Measurements from ENCODE around the gene FTL. TPM values are rescaled to one million over a fixed set of nuclear protein-coding genes. Genes with fewer than 3 reads are reported as not detected.
A peak's percentile ranks its signal among the peaks of the same experiment; 100 is the strongest.

FTL gene
- total RNA-seq, 4 donors from 2014 or later, result 2,478 to 4,094 (median 2,824) TPM

DNA sequence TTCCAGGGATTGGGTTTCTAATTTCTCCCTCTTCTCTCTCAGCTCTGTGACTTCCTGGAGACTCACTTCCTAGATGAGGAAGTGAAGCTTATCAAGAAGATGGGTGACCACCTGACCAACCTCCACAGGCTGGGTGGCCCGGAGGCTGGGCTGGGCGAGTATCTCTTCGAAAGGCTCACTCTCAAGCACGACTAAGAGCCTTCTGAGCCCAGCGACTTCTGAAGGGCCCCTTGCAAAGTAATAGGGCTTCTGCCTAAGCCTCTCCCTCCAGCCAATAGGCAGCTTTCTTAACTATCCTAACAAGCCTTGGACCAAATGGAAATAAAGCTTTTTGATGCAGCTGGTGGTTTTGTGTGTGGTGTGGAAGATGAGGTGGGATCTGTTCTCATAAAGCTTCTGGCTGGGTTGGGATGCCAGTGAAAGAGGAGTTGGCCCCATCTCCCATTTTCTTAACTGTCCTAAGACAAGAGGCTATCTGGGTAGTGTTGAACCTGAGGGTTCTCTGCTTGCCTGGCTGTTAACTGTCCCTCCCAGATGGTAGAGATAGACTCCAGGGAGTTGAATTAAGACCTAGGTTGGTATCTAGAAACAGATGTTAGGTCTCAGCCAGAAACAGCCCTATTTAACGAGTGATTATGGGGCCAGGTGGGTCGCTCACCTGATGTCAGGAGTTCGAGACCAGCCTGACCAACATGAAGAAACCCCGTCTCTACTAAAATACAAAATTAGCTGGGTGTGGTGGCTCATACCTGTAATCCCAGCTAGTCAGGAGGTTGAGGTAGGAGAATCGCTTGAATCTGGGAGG, 1.6 kb downstream of the FTL start:
- H3K9me3 ChIP-seq, result no peaks in the 10 kb centered on the region
- peaks cover 0 to 69% (median 31%) of the 10 kb centered on the region in 3 donors for H3K4me1 ChIP-seq
- no peaks in the 10 kb centered on the region for H3K27me3 ChIP-seq
- 85 to 100% methylated on average over 1 to 6 of the region's 10 CpGs for WGBS, 2 donors (ENCODE audit: low coverage in 1 of 2)
- H3K36me3 ChIP-seq, result peaks cover 0 to 52% of the 10 kb centered on the region in 2 donors
- TF ChIP-seq POLR2A (IDR thresholded peaks at IDR 0.05) (no peak), EP300 (IDR thresholded peaks at IDR 0.05) (no peak), POLR2AphosphoS5 (IDR thresholded peaks at IDR 0.05) (no peak)
- TF ChIP-seq, protein P1, sequence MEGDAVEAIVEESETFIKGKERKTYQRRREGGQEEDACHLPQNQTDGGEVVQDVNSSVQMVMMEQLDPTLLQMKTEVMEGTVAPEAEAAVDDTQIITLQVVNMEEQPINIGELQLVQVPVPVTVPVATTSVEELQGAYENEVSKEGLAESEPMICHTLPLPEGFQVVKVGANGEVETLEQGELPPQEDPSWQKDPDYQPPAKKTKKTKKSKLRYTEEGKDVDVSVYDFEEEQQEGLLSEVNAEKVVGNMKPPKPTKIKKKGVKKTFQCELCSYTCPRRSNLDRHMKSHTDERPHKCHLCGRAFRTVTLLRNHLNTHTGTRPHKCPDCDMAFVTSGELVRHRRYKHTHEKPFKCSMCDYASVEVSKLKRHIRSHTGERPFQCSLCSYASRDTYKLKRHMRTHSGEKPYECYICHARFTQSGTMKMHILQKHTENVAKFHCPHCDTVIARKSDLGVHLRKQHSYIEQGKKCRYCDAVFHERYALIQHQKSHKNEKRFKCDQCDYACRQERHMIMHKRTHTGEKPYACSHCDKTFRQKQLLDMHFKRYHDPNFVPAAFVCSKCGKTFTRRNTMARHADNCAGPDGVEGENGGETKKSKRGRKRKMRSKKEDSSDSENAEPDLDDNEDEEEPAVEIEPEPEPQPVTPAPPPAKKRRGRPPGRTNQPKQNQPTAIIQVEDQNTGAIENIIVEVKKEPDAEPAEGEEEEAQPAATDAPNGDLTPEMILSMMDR (IDR thresholded peaks at IDR 0.05), result no peak
- ATAC-seq, result no peak
- H3K4me3 ChIP-seq, result peak overlapping the region; percentile 50 to 88
- peak overlapping the region; percentile 75 to 95 (median 93) for H3K27ac ChIP-seq

GRCh38 chr19:48967346-48968178, 2.5 kb downstream of the FTL start:
- H3K27me3 ChIP-seq, result no peaks in the 10 kb centered on the region
- WGBS, 2 donors (ENCODE audit: low coverage in 1 of 2), result 72 to 85% methylated on average over 6 to 12 of the region's 14 CpGs
- H3K36me3 ChIP-seq, result peaks cover 0 to 61% of the 10 kb centered on the region in 2 donors
- peaks cover 0 to 62% (median 31%) of the 10 kb centered on the region in 3 donors for H3K4me1 ChIP-seq
- no peaks in the 10 kb centered on the region for H3K9me3 ChIP-seq
- TF ChIP-seq POLR2AphosphoS5 (IDR thresholded peaks at IDR 0.05), result peak; percentile 26
- no peak for TF ChIP-seq EP300 (IDR thresholded peaks at IDR 0.05)
- TF ChIP-seq POLR2A (IDR thresholded peaks at IDR 0.05), result peak in 1 of 2 donors; percentile 17
- TF ChIP-seq, protein P1 (IDR thresholded peaks at IDR 0.05), result no peak
- peak overlapping the region in 1 of 2 donors; percentile 88 for H3K4me3 ChIP-seq
- H3K27ac ChIP-seq, result peak overlapping the region in 3 of 4 donors; percentile 93 to 95 (median 93)
- ATAC-seq, result no peak

GRCh38 chr19:48968179-48968661, 3.1 kb downstream of the FTL start:
- Histone ChIP-seq H3K4me3 (no peak overlapping the region), H3K27ac (peak overlapping the region in 3 of 4 donors; percentile 93 to 95 (median 93))

GRCh38 chr19:48968813-48969218, 3.7 kb downstream of the FTL start:
- ATAC-seq, result no peak
- WGBS, 2 donors (ENCODE audit: low coverage in 1 of 2), result 71 to 75% methylated on average over 4 to 6 of the region's 15 CpGs
- Histone ChIP-seq H3K27ac (peak overlapping the region in 3 of 4 donors; percentile 93 to 95 (median 93)), H3K27me3 (no peaks in the 10 kb centered on the region), H3K36me3 (peaks cover 0 to 73% of the 10 kb centered on the region in 2 donors), H3K4me1 (peaks cover 0 to 50% (median 24%) of the 10 kb centered on the region in 3 donors), H3K4me3 (no peak overlapping the region), H3K9me3 (no peaks in the 10 kb centered on the region)
- TF ChIP-seq POLR2A (IDR thresholded peaks at IDR 0.05) (no peak), EP300 (IDR thresholded peaks at IDR 0.05) (no peak), POLR2AphosphoS5 (IDR thresholded peaks at IDR 0.05) (no peak)
- TF ChIP-seq, protein P1 (IDR thresholded peaks at IDR 0.05), result no peak

More at GRCh38 chr19:48968179-48968661, 3.1 kb downstream of the FTL start:
- Histone ChIP-seq H3K27me3 (no peaks in the 10 kb centered on the region), H3K9me3 (no peaks in the 10 kb centered on the region), H3K36me3 (peaks cover 0 to 67% of the 10 kb centered on the region in 2 donors), H3K4me1 (peaks cover 0 to 56% (median 30%) of the 10 kb centered on the region in 3 donors)
- TF ChIP-seq EP300 (IDR thresholded peaks at IDR 0.05), result no peak
- TF ChIP-seq, protein P1 (IDR thresholded peaks at IDR 0.05), result no peak
- peak in 1 of 2 donors; percentile 11 for TF ChIP-seq POLR2A (IDR thresholded peaks at IDR 0.05)
- no peak for TF ChIP-seq POLR2AphosphoS5 (IDR thresholded peaks at IDR 0.05)
- ATAC-seq, result no peak
- whole genome bisulfite sequencing, 2 donors (ENCODE audit: low coverage in 1 of 2), result 44 to 60% methylated on average over 1 to 2 of the region's 4 CpGs
